Tongue (tissue), 3 donors: ENCODE data around the gene UBE4A. TPM values are rescaled to one million over a fixed set of nuclear protein-coding genes. Genes with fewer than 3 reads are reported as not detected.
A peak's percentile ranks its signal among the peaks of the same experiment; 100 is the strongest.

Experiments used
- DNase-seq: peaks from one replicate; pipeline ENCODE4 v3.0.0-alpha.2; 2015
- small RNA-seq: library from RNA; depleted of rRNA; stranded (forward); fragments of <200 nt; gene quantifications from one replicate; pipeline ENCODE3, GENCODE V24; 2014; ENCODE audit warnings: low replicate concordance
- total RNA-seq: library from RNA; depleted of rRNA; stranded (reverse); fragments of >200 nt; gene quantifications from one replicate; pipeline ENCODE4 v1.2.3, GENCODE V29; 2014

The UBE4A gene
- total RNA-seq, 1 donor from 2014 or later: 34.8 TPM

- DNase-seq: peak; percentile 92
Observed at GRCh38 chr11:118438314-118438931, 79.0 kb downstream of the UBE4A start.

- DNase-seq: no peak
Observed at GRCh38 chr11:118439646-118440045, 80.2 kb downstream of the UBE4A start.

- DNase-seq: no peak
Observed at GRCh38 chr11:118441770-118442275, 82.4 kb downstream of the UBE4A start.

GRCh38 chr11:118442301-118442700 is 82.9 kb downstream of the UBE4A start:
- DNase-seq: no peak

GRCh38 chr11:118442908-118443589 is 83.6 kb downstream of the UBE4A start:
- no peak for DNase-seq

GRCh38 chr11:118443590-118444218 is 84.3 kb downstream of the UBE4A start:
- no peak for DNase-seq

- no peak for DNase-seq
Observed at GRCh38 chr11:118447423-118447822, 88.0 kb downstream of the UBE4A start.

- DNase-seq: no peak
Observed at GRCh38 chr11:118448294-118448693, 88.9 kb downstream of the UBE4A start.

Small RNAs within 50 kb of the gene (small RNA-seq; reads per million reads assigned to genes)
- not detected for gene AP001582.1

Other genes with a start within 250 kb of the UBE4A start
- gene SCN4B, start 206.8 kb upstream of the UBE4A start, total RNA-seq: 4.1 TPM
- gene SCN2B, start 183.0 kb upstream of the UBE4A start, total RNA-seq: 12.0 TPM
- 9.7 TPM for gene JAML, start 134.6 kb upstream of the UBE4A start, total RNA-seq
- 3.0 TPM for gene MPZL3, start 107.2 kb upstream of the UBE4A start, total RNA-seq
- 27.2 TPM for gene MPZL2, start 95.3 kb upstream of the UBE4A start, total RNA-seq
- not detected for gene CD3E, start 54.9 kb upstream of the UBE4A start, total RNA-seq
- gene CD3D, start 16.9 kb upstream of the UBE4A start, total RNA-seq: not detected
- 1.1 TPM for gene CD3G, start 15.3 kb upstream of the UBE4A start, total RNA-seq
- gene ATP5MG, start 42.0 kb downstream of the UBE4A start, total RNA-seq: 77.5 TPM
- 64.5 TPM for gene KMT2A, start 76.9 kb downstream of the UBE4A start, total RNA-seq
- gene TTC36, start 167.9 kb downstream of the UBE4A start, total RNA-seq: 2.4 TPM
- gene TMEM25, start 171.6 kb downstream of the UBE4A start, total RNA-seq: 24.9 TPM
- gene IFT46, start 206.3 kb downstream of the UBE4A start, total RNA-seq: 23.2 TPM
- 128 TPM for gene ARCN1, start 212.8 kb downstream of the UBE4A start, total RNA-seq
- 103 TPM for gene PHLDB1, start 248.0 kb downstream of the UBE4A start, total RNA-seq